K562 (cell line): ENCODE measurements around the gene SLC25A17.
"Not testable (repeated sequence)": the region's sequence is repeated elsewhere in the genome, so short reads cannot be mapped to it uniquely, and the experiment has no call there.

ENCODE experiments used
- CBX5 ChIP-seq: IDR thresholded peaks from 2 replicates; pipeline ENCODE4 v1.6.1; 2014; ENCODE audit warnings: low read depth, borderline replicate concordance
- CEBPB ChIP-seq: fragments of 450-650 bp; IDR thresholded peaks from 2 replicates; pipeline ENCODE4 v1.6.1; 2016; ENCODE audit warnings: missing genetic modification characterization, missing compliant biosample characterization
- CHD1 ChIP-seq: fragments of 200-600 bp; sonication (generic); IDR thresholded peaks from one replicate; pipeline ENCODE4 v1.6.1; 2012; ENCODE audit warnings: mild to moderate bottlenecking, moderate library complexity, low read length, inconsistent platforms
- E2F6 ChIP-seq, 2 experiments: IDR thresholded peaks; 2 replicates each; pipeline ENCODE4 v1.6.1; 2011; ENCODE audit warnings: borderline replicate concordance in 1 of 2, control low read depth in 1 of 2, low read depth in 1 of 2, low read length in 1 of 2, mild to moderate bottlenecking in 1 of 2, mixed read lengths in 1 of 2, moderate library complexity in 1 of 2; ENCODE audit not compliant: insufficient read depth in 1 of 2, insufficient read length in 1 of 2, poor library complexity in 1 of 2, severe bottlenecking in 1 of 2; ENCODE audit errors: extremely low read depth in 1 of 2
- EP300 ChIP-seq: IDR thresholded peaks from 2 replicates; pipeline ENCODE4 v1.6.1; 2012; ENCODE audit warnings: low read length, improper control_type of control experiment
- PHF20 ChIP-seq: fragments of 450-650 bp; IDR thresholded peaks from 2 replicates; pipeline ENCODE4 v1.6.1; 2018; ENCODE audit not compliant: partially characterized antibody
- POLR3G ChIP-seq: IDR thresholded peaks from 2 replicates; pipeline ENCODE4 v1.6.1; 2011; ENCODE audit not compliant: insufficient read length, insufficient replicate concordance; ENCODE audit errors: extremely low read depth
- ZBED1 ChIP-seq: IDR thresholded peaks from 2 replicates; pipeline ENCODE4 v1.6.1; 2014
- ZNF408 ChIP-seq: fragments of 250-450 bp; sonication (Bioruptor Pico); IDR thresholded peaks from 2 replicates; pipeline ENCODE4 v1.4.0; 2020; ENCODE audit warnings: low read depth, mild to moderate bottlenecking, moderate library complexity
- ZZZ3 ChIP-seq: fragments of 450-650 bp; IDR thresholded peaks from 2 replicates; pipeline ENCODE4 v1.6.1; 2016; ENCODE audit warnings: antibody characterized with exemption, mild to moderate bottlenecking, moderate library complexity

DNA sequence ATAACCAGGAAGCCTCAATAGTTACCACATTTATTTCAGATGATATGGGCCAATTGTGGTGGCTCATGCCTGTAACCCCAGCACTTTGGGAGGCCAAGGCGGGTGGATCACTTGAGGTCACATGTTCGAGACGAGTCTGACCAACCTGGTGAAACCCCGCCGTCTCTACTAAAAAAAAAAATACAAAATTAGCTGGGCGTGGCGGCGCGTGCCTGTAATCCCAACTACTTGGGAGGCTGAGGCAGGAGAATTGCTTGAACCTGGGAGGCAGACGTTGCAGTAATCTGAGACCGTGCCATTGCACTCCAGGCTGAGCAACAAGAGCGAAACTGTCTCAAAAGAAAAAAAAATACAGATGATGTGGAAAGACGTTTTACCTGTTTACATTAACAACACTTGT lies 60.3 kb downstream of the SLC25A17 start:
- not testable (repeated sequence) for TF ChIP-seq E2F6 (IDR thresholded peaks at IDR 0.05; ENCODE audit: borderline replicate concordance in 1 of 2, extremely low read depth in 1 of 2, insufficient read depth in 1 of 2, insufficient read length in 1 of 2, low read depth in 1 of 2, low read length in 1 of 2, poor library complexity in 1 of 2, severe bottlenecking in 1 of 2); CHD1; ZNF408; CBX5; ZBED1; PHF20; POLR3G; CEBPB; ZZZ3; EP300
